ENCODE data around the gene TP73. TPM values are rescaled to one million over a fixed set of nuclear protein-coding genes. Genes with fewer than 3 reads are reported as not detected.

Gene TP73
- total and polyA plus RNA-seq, 9 donors: 0.52 to 2.5 (median 1.2) TPM

DNA sequence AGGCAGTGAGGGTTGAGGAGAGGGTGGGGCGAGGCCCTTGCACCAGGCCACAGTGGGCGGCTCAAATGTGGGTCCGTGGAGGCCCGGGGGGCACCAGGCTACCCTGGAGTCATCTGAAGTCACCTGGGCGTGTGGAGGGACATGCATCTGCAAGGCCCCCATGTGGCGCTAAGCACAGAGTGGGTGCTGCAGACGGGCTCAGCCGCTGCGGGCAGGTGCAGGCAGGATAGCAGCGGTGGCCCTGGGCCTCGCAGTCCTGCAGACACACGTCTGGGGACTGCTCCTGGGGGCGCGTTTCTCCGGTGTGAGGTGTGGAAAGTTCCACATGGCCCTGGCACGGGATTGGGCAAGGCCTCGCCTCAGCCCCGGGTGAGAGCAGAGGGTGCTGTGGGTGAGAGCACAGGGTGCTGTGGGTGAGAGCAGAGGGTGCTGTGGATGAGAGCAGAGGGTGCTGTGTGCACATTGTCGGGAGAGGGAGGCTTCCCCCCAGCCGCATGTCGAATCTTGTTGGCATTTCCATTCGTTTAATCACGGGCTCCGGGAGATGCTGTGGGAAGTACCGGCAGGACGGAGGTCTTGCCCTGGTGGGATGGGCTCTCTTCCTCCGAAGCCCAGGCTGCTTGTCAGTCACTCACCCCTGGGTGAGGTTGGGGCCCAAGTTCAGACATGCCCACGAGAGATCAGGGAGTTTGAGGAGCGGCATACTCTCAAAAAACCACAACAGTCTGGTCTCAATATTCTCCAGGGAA lies 46.5 kb downstream of the TP73 start:
- Histone ChIP-seq H3K4me3 (ENCODE audit: low read length) (no peak overlapping the region), H3K36me3 (ENCODE audit: control insufficient read depth, insufficient read depth, low read length) (no peaks in the 10 kb centered on the region), H3K27me3 (ENCODE audit: control insufficient read depth, insufficient read depth, low read length) (peaks cover 30% of the 10 kb centered on the region), H3K4me1 (ENCODE audit: control insufficient read depth, insufficient read depth, low read length) (peaks cover 35% of the 10 kb centered on the region), H3K9me3 (replicated peaks; ENCODE audit: control insufficient read depth, low read depth, low read length) (no peaks in the 10 kb centered on the region), H3K27ac (ENCODE audit: low read length) (no peak overlapping the region)
- WGBS (ENCODE audit: insufficient coverage): 78% methylated on average over 22 of the region's 29 CpGs
- no peak for DNase-seq

DNA sequence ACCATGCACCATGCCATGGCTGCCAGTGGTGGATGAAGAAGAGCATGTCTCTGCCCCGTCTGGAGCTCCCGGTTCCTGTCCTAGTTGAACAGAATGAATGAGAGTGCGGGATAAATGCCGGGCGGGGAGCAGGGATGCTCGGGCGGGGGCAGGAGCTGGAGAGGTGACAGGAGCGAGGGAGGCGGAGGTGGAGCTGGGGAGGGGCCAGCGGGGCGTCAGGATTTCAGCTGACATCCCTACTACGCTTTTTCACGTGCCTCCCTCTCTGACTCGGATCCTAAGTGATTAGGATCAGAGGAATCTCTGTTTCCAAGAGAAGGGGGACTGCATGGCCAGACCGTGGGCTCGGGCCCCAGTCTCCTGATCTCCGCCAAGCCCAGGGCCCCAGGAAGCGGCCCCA lies 47.3 kb downstream of the TP73 start:
- Histone ChIP-seq H3K27ac (ENCODE audit: low read length) (no peak overlapping the region), H3K4me1 (ENCODE audit: control insufficient read depth, insufficient read depth, low read length) (peaks cover 43% of the 10 kb centered on the region), H3K4me3 (ENCODE audit: low read length) (no peak overlapping the region), H3K9me3 (replicated peaks; ENCODE audit: control insufficient read depth, low read depth, low read length) (no peaks in the 10 kb centered on the region), H3K27me3 (ENCODE audit: control insufficient read depth, insufficient read depth, low read length) (peaks cover 30% of the 10 kb centered on the region), H3K36me3 (ENCODE audit: control insufficient read depth, insufficient read depth, low read length) (no peaks in the 10 kb centered on the region)
- WGBS (ENCODE audit: insufficient coverage): 23% methylated on average over 15 of the region's 18 CpGs
- no peak for DNase-seq

DNA sequence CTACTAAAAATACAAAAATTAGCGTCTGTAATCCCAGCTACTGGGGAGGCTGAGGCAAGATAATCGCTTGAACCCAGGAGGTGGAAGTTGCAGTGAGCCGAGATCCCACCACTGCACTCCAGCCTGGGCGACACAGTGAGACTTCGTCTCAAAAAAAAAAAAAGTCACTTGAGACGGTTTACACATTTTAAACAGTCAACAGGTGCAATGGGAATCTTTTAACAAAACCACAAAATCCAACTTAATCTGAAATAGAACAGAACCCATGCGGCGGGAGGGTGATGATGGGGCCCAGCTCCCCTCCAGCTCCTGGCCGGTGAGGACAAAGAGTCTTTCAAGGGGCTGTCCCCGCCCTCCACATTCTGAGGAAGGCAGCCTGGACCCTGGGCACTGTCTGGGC lies 48.3 kb downstream of the TP73 start:
- H3K4me3 ChIP-seq (ENCODE audit: low read length): no peak overlapping the region
- H3K4me1 ChIP-seq (ENCODE audit: control insufficient read depth, insufficient read depth, low read length): peaks cover 44% of the 10 kb centered on the region
- no peak for DNase-seq
- peaks cover 30% of the 10 kb centered on the region for H3K27me3 ChIP-seq (ENCODE audit: control insufficient read depth, insufficient read depth, low read length)
- H3K9me3 ChIP-seq (replicated peaks; ENCODE audit: control insufficient read depth, low read depth, low read length): no peaks in the 10 kb centered on the region
- WGBS (ENCODE audit: insufficient coverage): 66% methylated on average over 9 of the region's 10 CpGs
- H3K27ac ChIP-seq (ENCODE audit: low read length): no peak overlapping the region
- no peaks in the 10 kb centered on the region for H3K36me3 ChIP-seq (ENCODE audit: control insufficient read depth, insufficient read depth, low read length)

DNA sequence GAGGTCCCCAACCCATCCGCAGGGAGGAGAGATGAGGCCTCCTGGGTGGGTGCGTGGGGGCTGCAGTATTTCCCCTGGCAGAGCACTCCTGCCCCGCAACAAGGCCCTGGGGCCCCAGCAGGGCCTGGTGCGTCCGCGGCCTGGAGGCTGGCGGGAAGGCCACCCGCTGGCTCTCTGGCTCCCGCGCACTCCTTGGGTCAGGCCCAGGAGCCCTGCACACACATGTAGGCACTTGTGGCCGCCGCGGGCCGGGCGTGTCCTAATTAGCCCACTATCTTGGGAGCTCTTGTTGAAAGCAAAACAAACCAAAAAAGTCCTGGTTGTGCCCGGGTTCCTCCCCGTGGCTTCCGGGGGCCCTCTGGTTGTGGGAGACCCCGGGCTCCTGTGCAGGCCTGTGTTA lies 50.2 kb downstream of the TP73 start:
- H3K36me3 ChIP-seq (ENCODE audit: control insufficient read depth, insufficient read depth, low read length): no peaks in the 10 kb centered on the region
- H3K27ac ChIP-seq (ENCODE audit: low read length): no peak overlapping the region
- H3K4me1 ChIP-seq (ENCODE audit: control insufficient read depth, insufficient read depth, low read length): peaks cover 36% of the 10 kb centered on the region
- H3K4me3 ChIP-seq (ENCODE audit: low read length): no peak overlapping the region
- DNase-seq: no peak
- peaks cover 31% of the 10 kb centered on the region for H3K27me3 ChIP-seq (ENCODE audit: control insufficient read depth, insufficient read depth, low read length)
- no peaks in the 10 kb centered on the region for H3K9me3 ChIP-seq (replicated peaks; ENCODE audit: control insufficient read depth, low read depth, low read length)
- WGBS (ENCODE audit: insufficient coverage): 69% methylated on average over 19 of the region's 19 CpGs

DNA sequence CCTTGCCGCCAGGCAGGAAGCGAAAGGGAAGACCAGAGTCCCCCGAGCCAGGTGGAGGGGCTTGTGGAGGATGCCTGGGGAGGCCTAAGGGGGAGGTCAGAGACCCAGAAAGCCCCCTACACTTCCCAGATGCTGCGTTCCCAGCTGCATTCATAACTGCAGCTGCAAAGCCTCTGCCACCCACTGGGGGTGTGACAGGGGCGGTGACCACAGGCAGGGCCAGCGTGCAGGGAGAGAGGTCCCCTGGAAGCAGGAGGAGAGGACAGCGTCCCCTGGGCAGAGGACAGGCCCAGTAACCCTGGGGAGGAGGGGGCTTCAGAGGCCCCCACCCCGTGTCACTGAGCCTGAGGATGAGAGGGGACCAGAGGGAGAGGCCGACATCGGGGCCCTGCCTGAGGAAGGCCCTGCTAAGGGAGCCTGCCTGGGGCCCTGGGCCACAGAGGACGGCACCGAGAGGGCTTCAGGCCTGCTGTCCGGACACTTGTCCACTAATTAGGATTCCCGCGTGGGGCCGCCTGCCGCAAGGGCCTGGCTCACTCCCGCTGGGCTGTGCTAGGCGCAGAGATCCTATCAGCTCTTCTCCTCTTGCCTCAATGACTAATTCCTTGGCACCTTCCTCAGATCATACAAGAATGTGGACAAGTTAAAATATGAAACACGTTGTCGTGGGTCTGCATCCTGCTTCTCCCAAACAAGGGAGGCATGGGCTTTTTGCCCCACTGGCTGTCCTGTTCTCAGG lies 50.8 kb downstream of the TP73 start:
- no peak overlapping the region for H3K27ac ChIP-seq (ENCODE audit: low read length)

DNA sequence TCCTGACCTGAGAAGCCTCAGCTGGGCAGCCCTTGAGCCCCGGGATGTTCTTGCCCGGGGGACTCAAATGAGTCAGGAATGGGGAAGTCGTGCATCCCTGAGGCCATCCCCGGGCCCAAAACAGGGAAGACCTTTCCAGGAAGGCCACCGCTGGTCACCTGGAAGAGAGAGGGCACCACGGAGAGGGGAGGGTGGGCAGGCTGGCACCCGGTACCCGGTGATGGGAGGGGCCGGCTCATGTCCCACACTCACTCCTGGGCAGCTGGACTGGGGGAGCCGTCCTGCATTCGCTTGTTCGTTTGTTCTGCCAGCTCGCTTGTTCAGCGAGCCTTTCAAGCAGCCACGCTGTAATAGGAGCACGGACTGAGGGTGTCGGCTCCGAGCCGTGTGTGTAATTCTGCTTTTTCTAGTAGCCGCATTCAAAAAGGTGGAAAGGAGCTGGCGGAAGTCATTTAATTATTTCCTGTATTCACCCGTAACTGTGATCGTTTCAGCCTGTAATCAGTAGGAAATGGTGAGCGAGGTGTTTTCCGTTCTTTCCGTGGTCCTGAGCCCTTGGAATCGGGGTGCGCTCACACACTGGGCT lies 51.6 kb downstream of the TP73 start:
- H3K36me3 ChIP-seq (ENCODE audit: control insufficient read depth, insufficient read depth, low read length): no peaks in the 10 kb centered on the region
- no peak overlapping the region for H3K27ac ChIP-seq (ENCODE audit: low read length)
- 44% methylated on average over 23 of the region's 28 CpGs for WGBS (ENCODE audit: insufficient coverage)
- peaks cover 41% of the 10 kb centered on the region for H3K4me1 ChIP-seq (ENCODE audit: control insufficient read depth, insufficient read depth, low read length)
- no peak for DNase-seq
- H3K4me3 ChIP-seq (ENCODE audit: low read length): no peak overlapping the region
- peaks cover 43% of the 10 kb centered on the region for H3K27me3 ChIP-seq (ENCODE audit: control insufficient read depth, insufficient read depth, low read length)
- no peaks in the 10 kb centered on the region for H3K9me3 ChIP-seq (replicated peaks; ENCODE audit: control insufficient read depth, low read depth, low read length)

More for the DNA sequence above, 50.8 kb downstream of the TP73 start:
- Histone ChIP-seq H3K9me3 (replicated peaks; ENCODE audit: control insufficient read depth, low read depth, low read length) (no peaks in the 10 kb centered on the region), H3K4me1 (ENCODE audit: control insufficient read depth, insufficient read depth, low read length) (peaks cover 41% of the 10 kb centered on the region), H3K27me3 (ENCODE audit: control insufficient read depth, insufficient read depth, low read length) (peaks cover 36% of the 10 kb centered on the region), H3K4me3 (ENCODE audit: low read length) (no peak overlapping the region), H3K36me3 (ENCODE audit: control insufficient read depth, insufficient read depth, low read length) (no peaks in the 10 kb centered on the region)
- WGBS (ENCODE audit: insufficient coverage): 34% methylated on average over 14 of the region's 21 CpGs
- DNase-seq: no peak

DNA sequence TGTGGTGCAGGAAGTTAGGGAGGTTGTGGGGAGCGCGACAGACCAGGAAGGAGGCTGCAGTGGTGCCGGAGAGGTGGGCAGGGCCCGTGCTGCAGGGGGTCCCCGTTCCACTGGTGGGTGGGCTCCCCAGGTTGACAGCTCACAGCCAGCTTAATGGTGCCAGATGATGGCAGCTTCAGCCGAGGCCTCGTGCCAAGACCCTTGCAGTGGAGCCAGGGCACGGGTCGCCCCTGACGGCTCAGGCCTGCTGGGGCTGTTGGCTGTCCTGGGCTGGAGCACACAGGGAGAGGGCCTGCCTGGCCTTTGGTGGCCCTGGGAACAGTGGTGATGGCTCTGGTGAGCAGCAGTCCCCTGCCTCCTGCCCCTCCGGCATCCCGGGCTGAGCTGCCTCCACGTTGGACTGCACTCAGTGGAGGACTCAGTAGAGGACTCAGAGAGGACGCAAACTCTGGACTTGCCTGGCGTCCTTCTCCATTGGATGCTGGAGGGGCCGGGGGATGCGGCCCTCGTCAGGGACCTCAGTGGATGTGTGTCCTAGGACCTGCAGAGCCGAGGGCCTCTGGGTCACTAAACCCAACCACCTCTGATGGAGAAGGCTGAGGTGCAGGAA lies 53.1 kb downstream of the TP73 start:
- no peaks in the 10 kb centered on the region for H3K9me3 ChIP-seq (replicated peaks; ENCODE audit: control insufficient read depth, low read depth, low read length)
- no peaks in the 10 kb centered on the region for H3K36me3 ChIP-seq (ENCODE audit: control insufficient read depth, insufficient read depth, low read length)
- peaks cover 41% of the 10 kb centered on the region for H3K27me3 ChIP-seq (ENCODE audit: control insufficient read depth, insufficient read depth, low read length)
- no peak for DNase-seq
- H3K27ac ChIP-seq (ENCODE audit: low read length): no peak overlapping the region
- H3K4me3 ChIP-seq (ENCODE audit: low read length): no peak overlapping the region
- H3K4me1 ChIP-seq (ENCODE audit: control insufficient read depth, insufficient read depth, low read length): peaks cover 39% of the 10 kb centered on the region
- WGBS (ENCODE audit: insufficient coverage): 64% methylated on average over 16 of the region's 19 CpGs

DNA sequence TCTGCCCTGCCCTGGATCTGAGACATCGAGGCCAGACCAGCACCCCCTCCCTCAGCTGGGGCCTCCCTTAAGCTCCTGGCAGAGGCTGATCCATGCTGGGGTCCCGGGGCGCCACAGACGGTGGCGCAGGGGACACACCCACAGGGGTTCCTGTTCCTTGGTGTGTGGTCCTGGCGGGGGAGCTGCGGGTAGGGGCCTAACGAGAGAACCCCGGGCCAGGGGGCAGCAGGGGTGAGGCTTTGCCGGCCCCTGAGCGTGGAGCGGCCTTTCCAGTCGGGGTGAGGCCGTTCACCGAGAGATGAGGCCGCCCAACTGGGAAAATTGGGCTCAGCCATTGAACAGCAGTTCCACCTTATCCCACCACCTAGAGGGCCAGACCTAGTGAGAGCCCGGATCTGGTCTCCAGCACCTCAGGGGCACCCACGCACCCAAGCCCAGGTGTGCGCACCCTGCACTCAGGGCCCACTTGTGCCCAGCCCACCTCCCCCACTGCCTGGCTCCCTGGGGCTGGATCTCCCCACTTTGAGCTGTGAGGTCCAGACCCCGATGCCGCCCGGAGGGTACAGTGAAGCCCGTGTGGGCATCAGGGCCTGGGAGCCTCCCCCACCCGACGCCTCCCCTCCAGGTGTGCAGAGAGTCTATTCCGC lies 54.5 kb downstream of the TP73 start:
- DNase-seq: no peak
- Histone ChIP-seq H3K4me3 (ENCODE audit: low read length) (no peak overlapping the region), H3K27ac (ENCODE audit: low read length) (no peak overlapping the region), H3K9me3 (replicated peaks; ENCODE audit: control insufficient read depth, low read depth, low read length) (no peaks in the 10 kb centered on the region), H3K36me3 (ENCODE audit: control insufficient read depth, insufficient read depth, low read length) (no peaks in the 10 kb centered on the region), H3K27me3 (ENCODE audit: control insufficient read depth, insufficient read depth, low read length) (peaks cover 41% of the 10 kb centered on the region), H3K4me1 (ENCODE audit: control insufficient read depth, insufficient read depth, low read length) (peaks cover 48% of the 10 kb centered on the region)
- 64% methylated on average over 21 of the region's 26 CpGs for WGBS (ENCODE audit: insufficient coverage)

DNA sequence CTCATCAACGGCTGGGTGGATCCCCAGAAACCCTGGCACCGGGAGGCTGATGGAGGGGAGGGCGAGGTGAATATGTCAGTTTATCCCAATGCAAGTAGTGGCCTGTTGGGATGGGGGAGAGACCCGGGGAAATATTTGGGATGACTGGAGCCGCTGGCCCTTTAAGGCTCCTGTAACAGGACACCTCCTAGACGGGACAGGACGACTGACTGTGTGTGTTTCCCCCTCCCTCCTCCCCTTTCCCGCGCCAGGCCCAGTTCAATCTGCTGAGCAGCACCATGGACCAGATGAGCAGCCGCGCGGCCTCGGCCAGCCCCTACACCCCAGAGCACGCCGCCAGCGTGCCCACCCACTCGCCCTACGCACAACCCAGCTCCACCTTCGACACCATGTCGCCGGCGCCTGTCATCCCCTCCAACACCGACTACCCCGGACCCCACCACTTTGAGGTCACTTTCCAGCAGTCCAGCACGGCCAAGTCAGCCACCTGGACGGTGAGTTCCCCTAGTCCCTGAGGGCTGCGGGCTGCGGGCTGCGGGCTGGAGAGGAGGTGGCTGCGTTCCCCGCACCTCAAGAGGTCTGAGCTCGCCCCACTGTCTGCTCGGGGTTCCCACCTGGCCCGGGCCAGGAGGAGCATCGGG lies 55.1 kb downstream of the TP73 start:
- H3K36me3 ChIP-seq (ENCODE audit: control insufficient read depth, insufficient read depth, low read length): no peaks in the 10 kb centered on the region
- peaks cover 40% of the 10 kb centered on the region for H3K27me3 ChIP-seq (ENCODE audit: control insufficient read depth, insufficient read depth, low read length)
- H3K27ac ChIP-seq (ENCODE audit: low read length): no peak overlapping the region
- DNase-seq: no peak
- WGBS (ENCODE audit: insufficient coverage): 15% methylated on average over 29 of the region's 35 CpGs
- H3K4me1 ChIP-seq (ENCODE audit: control insufficient read depth, insufficient read depth, low read length): peaks cover 54% of the 10 kb centered on the region
- H3K9me3 ChIP-seq (replicated peaks; ENCODE audit: control insufficient read depth, low read depth, low read length): no peaks in the 10 kb centered on the region
- H3K4me3 ChIP-seq (ENCODE audit: low read length): no peak overlapping the region

All from muscle of leg (tissue), 11 donors.